Kidney (tissue), 14 donors: ENCODE data around the gene QRFPR. TPM values are rescaled to one million over a fixed set of nuclear protein-coding genes. Genes with fewer than 3 reads are reported as not detected.
A peak's percentile ranks its signal among the peaks of the same experiment; 100 is the strongest.

Experiments used
- DNase-seq, 5 donors: peaks; one replicate each; pipeline ENCODE4 v3.0.0-alpha.2; 2013 to 2020
- FAIRE-seq: peaks from 2 replicates; lab custom pipeline; 2012; peaks lifted over from hg19 to GRCh38; lab: Jason Lieb, UNC
- H3K27ac ChIP-seq, 2 donors: one replicate each; pipeline ENCODE4 v1.7.0; 2013; ENCODE audit warnings: low read depth in 2 of 2, low read length in 2 of 2, inconsistent platforms in 1 of 2
- H3K27me3 ChIP-seq: one replicate; pipeline ENCODE4 v1.7.1; 2013; ENCODE audit warnings: low read length, inconsistent platforms; ENCODE audit not compliant: control insufficient read depth, insufficient read depth
- H3K36me3 ChIP-seq, 3 donors: one replicate each; pipeline versions ENCODE4 v1.7.0 to v1.7.1; 2013; ENCODE audit warnings: low read length in 3 of 3, control low read depth in 1 of 3, inconsistent platforms in 1 of 3; ENCODE audit not compliant: insufficient read depth in 3 of 3, control insufficient read depth in 2 of 3
- H3K4me1 ChIP-seq, 3 donors: one replicate each; pipeline versions ENCODE4 v1.7.0 to v1.7.1; 2013; ENCODE audit warnings: low read length in 3 of 3, inconsistent platforms in 1 of 3, low read depth in 1 of 3; ENCODE audit not compliant: control insufficient read depth in 2 of 3, insufficient read depth in 2 of 3
- H3K4me3 ChIP-seq, 3 donors: one replicate each; pipeline versions ENCODE4 v1.7.0 to v1.8.1; 2013; ENCODE audit warnings: low read length in 3 of 3, control low read depth in 1 of 3, inconsistent platforms in 1 of 3
- H3K9ac ChIP-seq, 3 donors: one replicate each; pipeline versions ENCODE4 v1.7.0 to v1.7.1; 2013; ENCODE audit warnings: low read length in 3 of 3, control low read depth in 1 of 3, inconsistent platforms in 1 of 3
- H3K9me3 ChIP-seq, 3 donors: one replicate each; pipeline versions ENCODE4 v1.7.0 to v1.7.1; 2013; ENCODE audit warnings: low read length in 3 of 3, control low read depth in 1 of 3, inconsistent platforms in 1 of 3; ENCODE audit not compliant: control insufficient read depth in 2 of 3, insufficient read depth in 1 of 3
- intact Hi-C: fragments of 100-400 bp; cut with DNase I; formaldehyde crosslinking; loops from one replicate; pipeline ENCODE4 v1.11.1; 2022
- polyA plus RNA-seq: library from polyadenylated mRNA; stranded (reverse); fragments of 350-450 nt; fragmentation: Illumina TruSeq; extraction: RNeasy Lipid Tissue Mini Kit (QIAGEN cat#74804); gene quantifications from one replicate; pipeline ENCODE4 v1.2.3, GENCODE V29; 2014; ENCODE audit warnings: low read depth, low replicate concordance; ENCODE audit not compliant: insufficient read depth
- total RNA-seq: library from RNA; stranded (reverse); fragmentation: NEBNext Ultra II Directional; extraction: Animal tissue kit (Norgen Biotek cat#: 25700); gene quantifications from one replicate; pipeline ENCODE4 v1.2.1, GENCODE V29; 2021
- TF ChIP-seq, protein P1 (sequence below): IDR thresholded peaks from 3 replicates; pipeline ENCODE4 v1.5.1; 2012; ENCODE audit warnings: mild to moderate bottlenecking, moderate library complexity, borderline replicate concordance; ENCODE audit not compliant: insufficient read depth; ENCODE audit errors: extremely low read depth
- donor health status: control.
- donor health status: control.
- donor health status: control.
- donor health status: control.
- donor health status: control.
- donor health status: DM: yes; HTN: yes; CAD: no.
- donor health status: Normal renal cell carcinoma (clear cell type).

Gene QRFPR
- total and polyA plus RNA-seq, 2 donors from 2014 or later: 0.99 to 7.8 TPM

DNA sequence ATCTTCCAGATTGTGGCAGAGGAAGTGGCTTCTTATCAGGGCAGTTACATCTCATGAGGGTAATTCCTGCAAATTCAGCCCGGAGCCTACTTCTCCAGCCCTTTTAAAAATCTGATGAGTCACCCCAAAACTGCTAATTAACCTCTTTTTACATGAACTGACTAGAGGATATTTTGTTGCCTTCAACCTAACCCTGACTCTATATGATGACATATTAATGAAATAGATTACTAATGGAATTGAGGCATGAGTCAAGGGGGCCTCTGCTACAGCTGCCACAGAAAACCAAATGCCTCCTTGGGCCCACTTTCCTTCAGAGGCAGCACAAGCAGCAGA, 72.5 kb downstream of the QRFPR start:
- no peak overlapping the region for H3K4me3 ChIP-seq
- no peaks in the 10 kb centered on the region for H3K27me3 ChIP-seq
- H3K27ac ChIP-seq: no peak overlapping the region
- DNase-seq (no peak), FAIRE-seq (no peak)
- H3K9me3 ChIP-seq: no peaks in the 10 kb centered on the region
- intact Hi-C loops: no loop called here
- TF ChIP-seq, protein P1, sequence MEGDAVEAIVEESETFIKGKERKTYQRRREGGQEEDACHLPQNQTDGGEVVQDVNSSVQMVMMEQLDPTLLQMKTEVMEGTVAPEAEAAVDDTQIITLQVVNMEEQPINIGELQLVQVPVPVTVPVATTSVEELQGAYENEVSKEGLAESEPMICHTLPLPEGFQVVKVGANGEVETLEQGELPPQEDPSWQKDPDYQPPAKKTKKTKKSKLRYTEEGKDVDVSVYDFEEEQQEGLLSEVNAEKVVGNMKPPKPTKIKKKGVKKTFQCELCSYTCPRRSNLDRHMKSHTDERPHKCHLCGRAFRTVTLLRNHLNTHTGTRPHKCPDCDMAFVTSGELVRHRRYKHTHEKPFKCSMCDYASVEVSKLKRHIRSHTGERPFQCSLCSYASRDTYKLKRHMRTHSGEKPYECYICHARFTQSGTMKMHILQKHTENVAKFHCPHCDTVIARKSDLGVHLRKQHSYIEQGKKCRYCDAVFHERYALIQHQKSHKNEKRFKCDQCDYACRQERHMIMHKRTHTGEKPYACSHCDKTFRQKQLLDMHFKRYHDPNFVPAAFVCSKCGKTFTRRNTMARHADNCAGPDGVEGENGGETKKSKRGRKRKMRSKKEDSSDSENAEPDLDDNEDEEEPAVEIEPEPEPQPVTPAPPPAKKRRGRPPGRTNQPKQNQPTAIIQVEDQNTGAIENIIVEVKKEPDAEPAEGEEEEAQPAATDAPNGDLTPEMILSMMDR: no peak
- H3K9ac ChIP-seq: no peak overlapping the region
- H3K36me3 ChIP-seq: no peaks in the 10 kb centered on the region
- no peaks in the 10 kb centered on the region for H3K4me1 ChIP-seq

DNA sequence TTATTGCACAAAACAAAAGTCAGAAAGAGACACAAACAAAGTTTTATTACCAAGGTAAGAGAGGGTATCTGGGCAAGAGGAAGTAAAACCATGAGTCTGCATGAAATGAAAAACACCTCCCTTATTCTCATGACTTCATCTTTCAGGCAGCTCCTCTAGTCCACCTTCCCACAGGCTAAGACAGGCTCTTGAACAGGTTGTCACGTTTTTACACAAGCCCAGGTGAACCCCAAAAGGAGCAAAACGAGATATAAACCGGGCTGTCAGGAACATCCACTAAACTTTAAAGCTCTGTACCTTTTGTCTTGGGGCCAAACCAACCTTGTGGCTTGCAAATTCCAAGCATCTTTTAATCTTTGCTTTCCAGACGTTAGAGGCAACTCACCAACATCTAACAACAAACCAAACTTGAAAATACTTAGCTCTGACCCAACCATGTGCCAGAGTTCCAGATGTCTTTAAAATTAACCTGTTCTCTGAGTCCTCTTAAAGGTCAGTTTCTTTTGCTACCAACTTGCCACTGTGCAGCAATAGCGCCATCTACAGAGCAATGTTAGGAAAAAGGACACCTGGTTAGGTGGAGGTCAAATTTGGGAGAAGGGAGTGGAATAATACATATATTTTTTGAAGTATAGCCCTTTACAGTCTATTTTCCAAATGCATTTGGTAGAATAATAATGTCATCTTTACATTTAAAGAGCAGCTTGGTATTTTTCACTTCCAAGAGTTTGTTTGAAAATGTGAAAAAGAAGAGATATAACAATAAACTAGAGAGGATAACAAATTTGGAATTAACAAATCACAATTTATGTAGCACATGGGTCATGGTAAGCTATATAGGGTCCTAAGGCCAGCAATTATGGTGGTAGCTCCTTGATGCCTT, 73.1 kb downstream of the QRFPR start:
- FAIRE-seq: no peak
- Histone ChIP-seq H3K9me3 (no peaks in the 10 kb centered on the region), H3K4me1 (no peaks in the 10 kb centered on the region), H3K27ac (no peak overlapping the region), H3K36me3 (no peaks in the 10 kb centered on the region), H3K4me3 (no peak overlapping the region), H3K27me3 (no peaks in the 10 kb centered on the region), H3K9ac (no peak overlapping the region)
- TF ChIP-seq, protein P1: peak; percentile 34
- intact Hi-C loops: no loop called here
- peak in 2 of 5 donors; percentile 25 to 27 for DNase-seq

DNA sequence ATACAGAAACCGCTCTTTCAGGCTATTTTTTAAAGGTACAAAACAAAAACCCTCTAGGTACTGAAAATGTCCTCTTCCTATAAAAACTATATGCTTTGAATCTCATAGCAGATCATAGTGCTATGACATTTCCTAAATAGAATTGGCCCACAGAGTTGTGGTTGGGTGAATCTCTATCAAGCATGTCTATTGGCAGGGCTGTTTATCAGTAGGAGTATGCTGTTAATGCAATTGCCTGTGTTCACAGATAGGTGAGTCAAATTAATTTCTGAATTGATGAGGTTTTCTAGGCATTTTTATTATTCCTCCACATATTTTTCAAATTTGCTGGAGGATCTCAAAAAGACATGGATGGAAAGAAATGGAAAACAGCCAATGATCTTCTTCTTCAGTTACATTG, 73.9 kb downstream of the QRFPR start:
- Histone ChIP-seq H3K4me3 (no peak overlapping the region), H3K27me3 (no peaks in the 10 kb centered on the region), H3K9me3 (no peaks in the 10 kb centered on the region), H3K9ac (no peak overlapping the region), H3K4me1 (no peaks in the 10 kb centered on the region), H3K27ac (no peak overlapping the region), H3K36me3 (no peaks in the 10 kb centered on the region)
- no peak for DNase-seq
- intact Hi-C loops: no loop called here
- TF ChIP-seq, protein P1: no peak
- FAIRE-seq: no peak

DNA sequence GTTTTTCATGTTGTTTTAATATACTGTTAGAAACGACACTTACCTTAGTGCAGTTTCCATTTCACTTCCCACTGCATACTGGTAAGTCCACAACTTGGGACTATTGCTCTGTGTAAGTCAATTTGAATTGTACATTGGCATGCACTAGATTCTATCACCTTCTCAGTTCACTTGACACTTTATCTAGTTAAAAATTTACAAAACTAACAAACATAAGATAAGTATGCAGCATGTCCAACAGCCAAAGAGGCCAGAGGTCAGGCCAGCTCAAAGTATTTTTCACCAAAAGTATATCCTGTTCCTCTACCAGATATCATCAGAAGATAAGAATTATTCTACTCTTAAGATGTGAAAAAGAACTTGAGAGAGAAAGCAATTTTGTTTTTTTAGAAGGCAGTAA, 75.9 kb downstream of the QRFPR start:
- no peaks in the 10 kb centered on the region for H3K27me3 ChIP-seq
- intact Hi-C loops: no loop called here

More for the DNA sequence above, 75.9 kb downstream of the QRFPR start:
- DNase-seq (no peak), FAIRE-seq (no peak)
- Histone ChIP-seq H3K27ac (no peak overlapping the region), H3K9ac (no peak overlapping the region), H3K4me1 (no peaks in the 10 kb centered on the region), H3K4me3 (no peak overlapping the region), H3K9me3 (no peaks in the 10 kb centered on the region), H3K36me3 (no peaks in the 10 kb centered on the region)
- TF ChIP-seq, protein P1: no peak
